GM20431 (cell line): ENCODE data around the gene EHD1.

Experiments
- in situ Hi-C: fragments of 300-500 bp; cut with MseI, MboI; formaldehyde crosslinking; loops from one replicate; pipeline ENCODE4 v1.15.0; 2020; ENCODE audit warnings: low sequenced_read_pairs; ENCODE audit not compliant: unreplicated experiment

EHD1 gene

DNA sequence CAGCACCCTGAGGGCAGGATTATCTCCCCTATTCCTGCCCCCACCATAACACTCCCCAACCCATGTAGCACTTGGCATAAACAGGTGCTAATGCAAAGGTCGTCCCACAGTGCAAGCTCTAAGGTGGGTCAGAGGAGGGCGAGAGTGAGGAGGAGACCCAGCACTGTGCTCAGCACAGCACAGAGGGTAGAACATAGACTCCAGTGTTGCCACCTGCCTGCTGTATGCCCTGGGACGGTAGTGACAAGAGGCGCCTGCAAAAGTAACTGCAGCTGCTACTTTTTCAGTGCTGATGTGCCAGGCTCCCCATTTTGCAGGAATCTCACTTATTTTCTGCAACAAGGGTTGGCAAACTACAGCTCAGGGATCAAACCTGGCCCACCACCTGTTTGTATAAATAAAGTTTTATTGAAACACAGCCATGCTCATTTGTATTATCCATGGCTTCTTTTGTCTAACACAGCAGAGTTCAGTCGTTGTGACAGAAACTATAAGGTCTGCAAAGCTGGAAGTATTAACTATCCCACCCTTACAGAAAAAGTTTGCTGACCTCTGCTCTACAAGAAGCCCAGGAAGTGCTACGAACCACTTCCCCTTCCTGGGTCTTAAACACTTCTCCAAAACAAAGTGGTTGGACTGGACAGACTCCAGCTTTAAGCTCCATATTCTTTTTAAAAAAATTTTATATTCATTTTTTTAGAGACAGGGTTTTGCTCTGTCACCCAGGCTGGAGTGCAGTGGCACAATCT is 17.0 kb downstream of the EHD1 start:
- in situ Hi-C loops = no loop called here

GRCh38 chr11:64859542-64860414 is 18.6 kb downstream of the EHD1 start:
- in situ Hi-C loops = no loop called here

DNA sequence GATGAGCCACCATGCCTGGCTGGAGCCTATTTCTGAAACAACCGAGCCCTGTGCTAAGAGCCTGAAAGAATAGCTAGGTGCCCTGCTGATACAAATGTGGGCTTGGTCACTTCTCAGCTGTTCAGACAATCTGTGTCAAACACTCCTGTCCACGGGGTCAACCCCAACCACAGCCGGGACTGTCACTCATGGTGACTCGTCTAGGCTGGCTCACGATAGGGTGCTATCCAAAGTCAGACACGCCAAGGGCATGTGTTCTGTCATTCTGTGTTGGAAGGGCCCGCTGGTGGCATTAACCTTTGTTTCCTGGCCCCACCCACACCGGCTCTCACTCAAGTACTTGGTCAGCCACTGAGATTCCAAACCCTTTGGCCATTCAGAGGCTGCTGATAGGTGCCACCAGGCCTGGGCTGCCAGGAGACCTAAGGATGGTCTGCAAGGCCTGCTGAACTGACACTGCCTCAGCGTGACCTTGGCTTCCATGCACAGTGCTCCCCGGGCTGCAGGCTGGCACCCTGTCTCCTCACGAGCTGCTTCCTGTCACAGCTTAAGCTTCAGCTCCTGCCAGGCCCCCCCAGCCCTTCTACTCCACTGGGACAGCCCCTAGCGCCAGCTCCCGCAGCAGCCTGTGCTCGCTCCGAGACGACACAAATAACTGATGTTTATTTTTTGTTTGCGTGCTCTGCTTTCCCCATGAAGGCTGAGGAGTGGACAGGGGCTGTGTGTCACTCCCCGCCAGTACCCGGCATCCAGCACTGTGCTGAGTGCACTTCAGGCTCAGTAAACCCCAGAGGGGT is 19.8 kb downstream of the EHD1 start:
- in situ Hi-C loops = no loop called here

DNA sequence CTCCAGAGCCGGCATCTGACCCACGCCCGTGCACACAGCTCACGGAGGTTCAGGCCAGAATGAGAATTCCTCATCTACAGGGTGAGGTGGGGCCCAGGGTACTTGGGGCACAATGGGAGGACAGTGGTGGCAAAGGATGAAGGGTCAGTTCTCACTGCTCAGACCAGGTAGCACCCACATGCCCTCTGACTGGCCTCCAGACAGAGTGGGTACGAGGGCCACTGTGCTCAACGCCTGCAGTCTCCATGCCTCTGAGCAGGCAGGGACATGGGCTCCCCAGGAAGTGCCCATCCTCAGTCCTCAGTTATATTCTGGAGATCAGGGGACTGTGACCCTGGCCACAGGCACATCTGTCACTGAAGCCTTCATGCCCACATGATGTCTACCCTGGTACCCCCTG is 20.9 kb downstream of the EHD1 start:
- in situ Hi-C loops = no loop called here

- in situ Hi-C loops = no loop called here
These were observed 21.8 kb downstream of the EHD1 start for GRCh38 chr11:64856382-64857227.

DNA sequence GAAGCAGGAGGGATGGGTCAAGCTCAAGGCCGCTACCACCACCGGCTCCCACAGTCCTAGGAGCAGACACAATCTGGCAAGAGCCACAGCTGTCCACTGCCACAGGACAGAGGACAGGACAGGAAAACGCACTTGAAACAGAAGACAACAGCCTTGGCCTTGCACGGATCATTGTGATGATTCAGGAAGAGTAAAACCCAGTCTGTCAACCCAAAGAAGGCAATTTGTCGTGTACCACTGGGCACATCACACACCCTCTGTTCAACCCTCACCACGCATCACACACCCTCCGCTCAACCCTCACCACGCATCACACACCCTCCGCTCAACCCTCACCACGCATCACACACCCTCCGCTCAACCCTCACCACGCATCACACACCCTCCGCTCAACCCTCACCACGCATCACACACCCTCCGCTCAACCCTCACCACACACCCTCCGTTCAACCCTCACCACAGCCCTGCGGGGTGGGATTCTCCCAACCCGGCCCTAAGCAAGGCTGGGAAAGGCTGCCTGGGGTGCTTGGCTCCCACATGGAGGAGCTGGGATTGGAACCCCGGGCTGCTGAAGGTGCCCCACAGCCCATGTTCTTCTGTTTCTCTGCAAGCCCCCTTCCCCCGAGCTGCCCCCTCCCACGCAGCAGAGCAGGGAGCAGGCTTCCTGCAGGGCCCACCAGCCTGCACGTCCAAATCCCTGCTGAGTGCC is 22.7 kb downstream of the EHD1 start:
- in situ Hi-C loops = no loop called here

DNA sequence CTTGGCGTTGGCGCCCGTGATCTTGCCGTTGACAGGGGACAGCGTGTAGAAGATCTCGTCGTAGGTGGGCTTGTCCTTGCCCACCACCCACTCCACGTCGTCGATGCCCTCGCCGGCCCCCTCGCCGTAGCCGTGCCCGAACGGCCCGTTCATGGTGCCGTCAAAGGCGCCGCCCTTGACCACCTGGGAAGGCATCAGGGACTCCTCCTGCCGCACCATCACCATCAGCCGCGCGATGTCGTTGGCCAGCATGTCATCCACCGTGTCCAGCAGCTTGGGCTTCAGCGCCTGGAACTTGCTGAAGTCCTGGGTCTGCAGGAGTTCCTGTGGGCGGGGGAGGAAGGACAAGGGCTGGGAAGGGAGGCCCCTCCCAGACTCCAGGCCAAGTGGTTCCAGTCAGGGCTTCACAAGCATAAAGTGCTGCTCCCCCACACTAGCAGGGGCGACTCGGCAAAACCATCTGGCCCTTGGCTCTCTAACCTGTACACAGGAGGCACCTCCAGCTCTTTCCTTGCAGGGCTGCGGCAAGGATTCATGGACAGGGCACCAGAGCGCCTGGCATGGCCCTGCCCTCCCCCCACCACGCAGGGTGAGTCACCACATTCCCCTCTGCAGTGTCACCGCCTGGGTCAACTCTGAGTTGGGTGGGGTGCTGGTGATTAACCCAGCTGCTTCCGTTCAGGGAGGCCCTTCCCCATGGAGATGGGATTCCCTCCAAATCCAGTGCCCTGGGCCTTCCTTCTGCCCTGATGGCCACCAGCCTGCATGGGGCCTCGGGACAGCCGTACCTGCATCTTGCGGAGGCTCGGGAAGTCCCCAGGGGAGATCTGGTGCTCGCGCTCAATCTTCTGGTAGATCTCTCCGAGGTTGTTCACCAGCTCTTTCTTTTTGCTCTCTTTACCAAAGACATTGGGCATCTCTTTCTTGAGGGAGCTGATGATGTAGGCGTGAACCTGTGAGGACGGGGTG is 23.6 kb downstream of the EHD1 start:
- in situ Hi-C loops = no loop called here

GRCh38 chr11:64854157-64854533 is 24.3 kb downstream of the EHD1 start:
- in situ Hi-C loops = no loop called here

DNA sequence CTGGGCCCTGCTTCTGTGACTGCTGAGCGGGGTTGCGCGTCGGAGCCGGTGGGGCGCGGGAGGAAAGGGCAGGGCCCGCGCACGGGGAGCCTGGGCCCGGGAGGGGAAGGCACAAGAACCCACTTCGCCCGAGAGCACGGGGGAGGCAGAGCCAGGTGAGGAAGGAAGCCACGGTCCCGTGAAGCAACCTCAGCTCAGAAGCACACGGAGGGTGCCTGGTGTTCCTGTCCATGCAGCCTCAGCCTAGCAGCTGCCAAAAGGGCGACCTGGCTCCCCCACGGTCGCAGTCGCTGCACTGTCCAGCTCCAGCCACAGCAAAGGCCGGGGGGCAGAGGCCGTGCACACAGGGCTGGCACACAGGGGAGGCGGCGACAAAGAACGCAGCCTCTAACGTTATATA is 24.7 kb downstream of the EHD1 start:
- in situ Hi-C loops = no loop called here

GRCh38 chr11:64852804-64853509 is 25.5 kb downstream of the EHD1 start:
- in situ Hi-C loops = no loop called here

DNA sequence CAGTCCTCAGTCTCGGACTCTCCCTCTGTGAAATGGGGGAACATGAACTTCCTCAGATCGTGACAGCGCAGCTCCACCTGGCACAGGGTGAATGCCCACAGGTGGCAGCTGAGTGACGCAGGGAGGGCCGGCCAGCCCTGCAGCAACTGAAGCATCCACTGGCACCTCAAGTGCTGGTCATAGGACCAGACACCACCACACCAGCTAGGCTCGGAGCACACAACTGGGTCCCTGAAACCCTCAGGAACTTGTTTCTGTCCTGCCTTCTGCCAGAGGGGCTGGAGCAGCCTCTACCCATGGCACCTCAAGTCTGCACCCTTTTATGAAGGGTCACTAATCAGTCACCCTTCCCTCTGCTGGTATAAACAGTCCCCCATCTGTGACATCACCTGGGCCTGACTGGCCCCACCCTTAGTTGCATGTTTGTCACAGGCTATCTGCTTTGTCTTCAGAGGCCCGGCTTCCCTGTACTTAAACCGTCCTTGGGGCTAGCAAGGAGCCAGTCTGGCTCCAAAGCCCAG is 26.5 kb downstream of the EHD1 start:
- in situ Hi-C loops = no loop called here

GRCh38 chr11:64850979-64851567 is 27.3 kb downstream of the EHD1 start:
- in situ Hi-C loops = no loop called here

DNA sequence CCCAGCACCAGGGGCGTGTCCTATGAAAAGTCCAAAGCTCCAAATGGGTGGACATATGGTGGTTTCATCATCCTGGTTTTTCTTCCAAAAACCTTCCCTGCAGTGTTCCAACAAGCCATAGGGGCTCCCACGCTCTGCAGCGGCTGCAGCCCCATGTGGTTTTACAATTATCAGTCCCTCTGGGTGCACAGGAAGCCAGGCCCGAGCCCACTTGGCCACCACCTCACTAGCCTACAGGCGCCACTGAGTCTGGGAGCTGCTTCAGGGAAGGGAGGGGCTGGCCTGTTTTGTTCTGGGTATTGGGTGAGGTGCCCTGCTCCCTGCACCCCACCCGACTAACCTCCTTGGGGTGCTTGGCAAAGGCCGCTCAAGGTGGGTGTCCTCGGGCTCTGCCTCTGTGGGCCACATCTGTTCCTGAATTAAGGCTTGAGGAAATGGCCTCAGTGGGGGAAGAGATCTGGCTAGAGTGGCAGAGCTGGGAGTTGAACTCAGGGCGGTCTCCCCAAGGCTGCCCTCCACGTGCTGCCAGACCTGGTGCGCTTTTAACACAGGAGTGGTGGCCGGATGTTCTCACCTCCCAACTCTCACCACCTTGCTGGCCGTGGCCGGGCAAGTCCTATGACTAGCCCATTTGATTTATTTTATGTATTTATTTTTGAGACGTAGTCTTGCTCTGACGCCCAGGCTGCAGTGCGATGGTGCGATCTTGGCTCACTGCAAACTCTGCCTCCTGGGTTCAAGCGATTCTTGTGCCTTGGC is 28.6 kb downstream of the EHD1 start:
- in situ Hi-C loops = loop anchor here (10.0 kb wide), 1 partner anchor 45 kb away; no protein-coding TSS in a partner anchor

- in situ Hi-C loops = loop anchor here (10.0 kb wide), 1 partner anchor 46 kb away; no protein-coding TSS in a partner anchor
These were observed 29.4 kb downstream of the EHD1 start for GRCh38 chr11:64848826-64849597.

DNA sequence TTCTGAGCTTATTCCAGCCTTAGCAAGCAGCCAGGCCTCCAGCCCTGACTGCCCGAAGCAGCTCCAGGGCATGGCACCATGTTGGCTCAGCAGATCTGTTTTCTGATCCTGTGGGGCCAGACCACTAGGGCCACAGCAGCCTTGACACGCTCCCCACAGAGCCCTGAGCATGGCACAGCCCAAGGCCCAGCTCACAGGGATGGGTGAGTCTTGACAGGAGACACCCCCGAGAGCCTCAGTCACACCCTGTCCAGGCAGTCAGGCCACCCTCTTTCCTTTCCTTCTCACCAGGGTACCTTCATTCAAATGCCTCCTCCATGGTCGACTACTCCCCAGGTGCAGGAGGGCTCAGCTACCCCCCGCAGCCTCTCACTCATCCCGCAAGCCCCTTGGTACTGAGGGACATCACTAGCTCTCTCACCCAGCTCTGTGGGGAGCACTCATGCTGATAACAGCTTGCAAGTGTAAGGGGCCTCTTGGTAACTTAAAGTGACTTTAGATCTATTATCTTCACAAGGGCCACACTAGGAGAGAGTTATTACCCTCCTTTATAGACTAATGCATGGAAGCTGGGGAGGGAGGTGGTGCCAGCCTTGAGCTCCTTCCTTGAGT is 30.1 kb downstream of the EHD1 start:
- in situ Hi-C loops = loop anchor here (10.0 kb wide), 1 partner anchor 46 kb away; no protein-coding TSS in a partner anchor
